Measurements from ENCODE around the gene KIF25.
"Not testable (repeated sequence)": the region's sequence is repeated elsewhere in the genome, so short reads cannot be mapped to it uniquely, and the experiment has no call there.

KIF25 gene

DNA sequence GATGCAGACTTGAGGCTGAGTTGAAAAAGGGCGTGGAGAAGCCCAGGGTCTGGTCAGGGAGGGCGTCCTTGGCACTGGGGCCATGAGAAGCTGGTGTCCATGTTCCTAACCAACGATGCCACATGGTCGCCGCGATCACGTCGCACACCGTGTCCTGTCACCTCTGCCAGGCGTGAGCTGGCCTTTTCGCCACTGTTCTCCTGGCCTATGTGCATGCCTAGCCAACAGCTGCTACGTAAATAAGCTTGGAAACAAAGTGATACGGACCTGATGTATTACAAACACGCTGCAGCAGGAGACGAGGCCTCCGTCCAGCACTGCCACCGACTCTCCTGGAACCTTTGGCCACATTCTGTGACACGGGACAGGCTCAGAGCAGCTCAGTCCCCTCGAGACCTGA lies 22.0 kb upstream of the KIF25 start:
- DNase-seq (ENCODE audit: low spot score): no peak

DNA sequence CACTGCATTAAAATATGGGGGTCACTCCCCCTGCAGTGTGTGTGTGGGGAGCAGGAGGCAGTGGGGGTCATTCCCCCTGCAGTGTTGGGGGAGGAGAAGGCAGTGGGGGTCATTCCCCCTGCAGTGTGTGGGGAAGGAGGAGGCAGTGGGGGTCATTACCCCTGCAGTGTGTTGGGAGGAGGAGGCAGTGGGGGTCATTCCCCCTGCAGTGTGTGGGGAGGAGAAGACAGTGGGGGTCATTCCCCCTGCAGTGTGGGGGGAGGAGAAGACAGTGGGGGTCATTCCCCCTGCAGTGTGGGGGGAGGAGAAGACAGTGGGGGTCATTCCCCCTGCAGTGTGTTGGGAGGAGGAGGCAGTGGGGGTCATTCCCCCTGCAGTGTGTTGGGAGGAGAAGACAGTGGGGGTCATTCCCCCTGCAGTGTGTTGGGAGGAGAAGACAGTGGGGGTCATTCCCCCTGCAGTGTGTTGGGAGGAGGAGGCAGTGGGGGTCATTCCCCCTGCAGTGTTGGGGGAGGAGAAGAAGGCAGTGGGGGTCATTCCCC lies 21.3 kb upstream of the KIF25 start:
- DNase-seq (ENCODE audit: low spot score): not testable (repeated sequence)

DNA sequence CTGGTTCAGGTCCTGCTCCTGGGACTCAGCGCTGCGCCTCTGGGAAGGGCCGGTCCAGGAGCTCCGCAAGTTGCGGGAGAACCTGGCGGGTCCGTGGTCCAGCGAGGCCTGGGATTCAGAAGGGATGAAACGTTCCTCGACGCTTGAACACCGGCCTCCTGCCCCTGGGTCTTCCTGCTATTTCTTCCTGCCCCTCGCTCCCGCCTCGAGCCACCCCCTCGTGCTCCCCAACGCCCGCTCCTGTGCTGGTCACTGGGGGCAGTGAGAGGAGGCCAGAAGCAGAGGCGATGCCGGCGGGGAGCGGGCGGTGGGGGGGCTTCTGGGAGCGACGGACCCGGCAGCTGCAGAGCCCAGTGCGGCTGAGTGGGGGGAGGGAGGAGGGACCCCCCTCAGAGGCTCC lies 20.8 kb upstream of the KIF25 start:
- no peak for DNase-seq (ENCODE audit: low spot score)

DNA sequence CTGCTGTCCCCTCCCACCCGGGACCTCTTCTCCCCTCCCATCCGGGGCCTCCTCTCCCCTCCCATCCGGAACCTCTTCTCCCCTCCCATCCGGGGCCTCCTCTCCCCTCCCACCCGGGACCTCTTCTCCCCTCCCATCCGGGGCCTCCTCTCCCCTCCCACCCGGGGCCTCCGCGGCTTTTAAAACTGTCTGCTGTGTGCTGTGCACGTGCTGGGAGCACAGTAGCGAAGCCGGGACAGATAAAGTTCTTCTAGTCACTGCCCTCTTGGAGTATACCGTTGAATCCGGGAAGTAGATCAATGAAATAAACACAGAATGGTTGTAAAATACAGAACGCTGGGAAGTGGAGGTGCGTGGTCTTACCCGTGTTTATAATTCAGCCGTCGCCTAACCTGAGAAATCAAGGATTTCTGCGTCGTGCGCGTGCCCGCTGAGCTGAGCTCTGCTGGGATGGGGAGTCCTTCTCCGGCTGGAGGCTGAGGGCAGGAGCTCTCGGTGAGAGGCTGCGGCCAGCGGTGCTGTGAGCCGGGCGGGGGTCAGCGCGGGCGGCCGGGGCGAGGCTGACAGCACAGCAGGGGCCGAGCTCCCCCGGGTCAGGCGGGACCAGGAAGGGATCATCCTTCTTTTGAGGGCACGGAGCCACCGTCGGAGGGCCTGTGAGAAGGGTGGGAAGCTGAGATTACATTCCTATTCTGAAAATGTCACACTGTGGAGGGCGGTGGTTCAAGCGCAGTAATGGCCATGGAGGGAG lies 19.6 kb upstream of the KIF25 start:
- DNase-seq (ENCODE audit: low spot score): no peak

DNA sequence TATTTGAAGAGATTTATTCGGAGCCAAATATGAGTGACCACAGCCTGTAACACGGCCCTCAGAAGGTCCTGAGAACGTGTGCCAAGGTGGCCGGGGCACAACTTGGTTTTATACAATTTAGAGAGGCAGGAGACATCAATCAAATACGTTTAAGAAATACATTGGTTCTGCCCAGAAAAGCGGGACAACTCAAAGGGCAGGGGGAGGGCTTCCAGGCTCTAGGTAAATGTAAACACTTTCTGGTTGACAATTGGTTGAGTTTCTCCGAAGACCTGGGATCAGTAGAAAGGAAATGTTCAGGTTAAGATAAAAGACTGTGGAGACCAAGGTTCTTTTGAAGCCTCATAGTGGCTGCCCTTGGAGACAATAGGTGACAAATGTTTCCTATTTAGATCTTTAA lies 18.9 kb upstream of the KIF25 start:
- DNase-seq (ENCODE audit: low spot score): no peak

DNA sequence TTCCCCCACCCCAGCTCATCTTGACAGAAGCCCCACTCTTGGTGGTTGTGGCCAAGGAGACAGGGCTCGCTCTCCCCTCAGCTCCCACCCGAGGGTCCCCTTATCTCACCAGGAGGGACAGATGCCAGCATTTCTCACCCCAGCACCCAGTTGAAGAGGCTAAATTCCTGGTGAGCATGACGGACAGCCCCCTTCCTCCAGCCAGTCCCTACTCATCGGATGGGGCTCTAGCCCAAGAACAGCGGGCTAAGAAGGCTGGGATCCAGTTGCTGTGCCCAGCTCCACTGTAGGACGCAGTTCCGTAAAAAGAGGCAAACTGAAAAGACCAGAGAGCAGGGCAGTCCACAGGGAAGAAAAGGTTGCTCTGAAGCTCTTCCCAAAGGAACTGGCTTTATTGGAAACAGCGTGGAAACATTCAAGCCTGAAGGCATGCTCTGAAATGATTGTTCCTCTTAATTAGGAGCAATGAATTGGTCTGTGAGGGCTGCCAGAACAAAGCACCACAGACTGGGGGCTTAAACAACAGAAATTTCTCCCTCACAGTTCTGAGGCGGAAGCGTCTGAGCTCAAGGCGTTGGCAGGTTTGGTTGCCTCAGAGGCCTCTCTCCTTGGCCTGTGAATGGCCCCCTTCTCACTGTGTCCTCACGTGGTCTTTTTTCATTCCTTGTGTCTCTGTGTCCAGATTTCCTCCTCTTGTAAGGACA lies 17.9 kb upstream of the KIF25 start:
- no peak for DNase-seq (ENCODE audit: low spot score)

DNA sequence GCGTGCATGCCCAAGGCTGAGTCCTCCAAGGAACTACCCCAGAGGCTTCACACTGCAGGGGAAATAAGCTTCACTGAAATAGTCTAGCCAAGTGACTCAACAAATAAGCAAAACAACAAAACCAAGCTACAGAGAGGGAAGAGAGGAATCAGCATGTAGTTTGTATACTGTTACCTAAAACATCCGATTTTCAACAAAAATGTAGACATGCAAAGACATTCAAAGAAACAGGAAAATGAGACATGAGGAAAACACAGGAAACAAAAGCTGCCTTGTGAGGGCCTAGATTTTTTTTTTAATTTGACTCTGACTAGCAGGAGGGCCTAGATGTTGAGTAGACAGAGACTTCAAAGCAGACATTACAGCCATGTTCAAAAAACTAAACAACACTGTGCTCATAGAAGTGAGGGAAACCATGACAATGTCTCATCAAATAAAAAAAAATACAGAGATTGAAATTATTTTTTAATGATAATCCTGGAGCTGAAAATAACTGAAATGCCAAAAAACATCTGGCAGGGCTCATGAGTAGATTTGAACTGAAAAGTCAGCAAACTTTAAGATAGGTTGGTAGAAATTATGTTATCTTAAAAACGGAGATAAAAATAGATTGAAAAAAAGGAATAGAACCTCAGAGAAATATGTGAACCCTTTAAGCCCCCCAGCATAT lies 16.4 kb upstream of the KIF25 start:
- DNase-seq (ENCODE audit: low spot score): no peak

DNA sequence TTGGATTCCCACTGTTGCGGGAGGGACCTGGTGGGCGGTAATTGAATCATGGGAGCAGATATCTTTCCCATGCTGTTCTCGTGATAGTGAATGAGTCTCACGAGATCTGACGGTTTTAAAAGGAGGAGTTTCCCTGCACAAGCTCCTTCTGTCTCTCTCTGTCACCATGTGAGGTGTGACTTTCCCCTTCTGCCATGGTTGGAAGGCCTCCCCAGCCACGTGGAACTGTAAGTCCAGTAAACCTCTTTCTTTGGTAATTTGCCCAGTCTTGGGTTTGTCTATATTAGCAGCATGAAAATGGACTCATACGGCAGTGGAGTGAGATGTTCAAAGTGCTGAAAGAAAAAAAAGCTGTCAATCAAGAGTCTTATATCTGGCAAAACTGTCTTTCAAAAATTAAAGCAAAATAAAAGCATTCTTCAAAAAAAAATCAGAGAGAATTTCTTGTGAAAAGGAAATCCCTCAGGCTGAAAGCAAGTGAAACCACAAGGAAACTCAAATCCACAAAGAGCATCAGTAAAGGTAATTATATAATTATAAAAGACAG lies 15.5 kb upstream of the KIF25 start:
- DNase-seq (ENCODE audit: low spot score): peak; percentile 16

DNA sequence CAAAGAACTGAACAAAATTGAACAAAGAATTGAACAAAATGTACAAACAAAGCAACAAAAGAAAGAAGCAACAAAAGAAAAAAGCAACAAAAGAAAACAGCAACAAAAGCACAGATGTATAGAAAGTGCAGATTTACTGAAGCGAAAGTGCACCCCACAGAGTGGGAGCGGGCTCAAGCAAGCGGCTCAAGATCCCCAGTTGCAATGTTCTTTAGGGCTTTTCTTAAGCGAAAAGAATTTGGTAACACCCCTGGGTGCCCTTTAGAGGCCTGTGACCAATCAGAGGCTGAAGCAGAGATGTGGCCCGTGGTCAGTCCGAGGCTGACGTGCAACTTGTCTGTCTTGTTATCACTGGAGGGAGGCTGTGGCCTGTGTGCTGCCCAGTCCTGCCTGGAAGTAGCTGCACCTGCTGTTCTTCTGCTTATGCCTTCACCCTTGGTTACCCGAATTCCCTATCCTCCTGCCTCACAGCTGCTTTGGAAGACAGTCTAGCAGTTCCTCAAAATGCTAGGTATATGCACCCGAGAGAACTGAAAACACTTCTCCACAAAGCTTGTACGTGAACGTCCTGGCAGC lies 13.2 kb upstream of the KIF25 start:
- no peak for DNase-seq (ENCODE audit: low spot score)

DNA sequence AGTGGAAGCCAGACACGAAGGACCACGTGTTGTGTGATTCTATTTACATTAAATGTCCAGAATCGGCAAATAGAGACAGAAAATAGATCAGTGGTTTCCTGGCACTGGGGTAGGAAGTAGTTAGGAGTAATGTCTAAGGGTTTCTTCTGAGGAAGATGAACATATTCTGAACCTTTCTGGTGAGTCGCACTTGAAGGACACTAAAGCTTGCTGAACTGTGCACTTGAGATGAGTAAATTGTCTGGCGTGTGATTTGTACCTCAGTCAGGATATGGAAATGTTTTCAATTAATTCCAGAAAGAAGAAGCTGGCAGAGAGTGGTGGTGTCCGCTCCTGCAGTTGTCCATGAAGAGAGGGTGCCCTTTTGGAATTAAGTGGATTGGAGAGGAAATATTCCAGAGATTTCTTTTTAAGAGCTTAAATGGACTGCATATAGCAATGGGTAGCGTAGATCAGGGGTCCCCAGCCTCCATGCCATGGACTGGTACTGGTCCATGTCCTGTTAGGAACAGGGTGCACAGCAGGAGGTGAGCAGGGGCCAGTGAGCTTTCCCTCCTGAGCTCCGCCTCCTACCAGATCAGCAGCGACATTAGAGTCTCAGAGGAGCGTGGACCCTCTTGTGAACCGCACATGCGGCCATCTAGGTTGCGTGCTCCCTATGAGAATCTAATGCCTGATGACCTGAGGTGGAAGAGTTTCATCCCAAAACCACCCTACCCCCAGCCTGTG lies 12.4 kb upstream of the KIF25 start:
- DNase-seq (ENCODE audit: low spot score): peak; percentile 57

DNA sequence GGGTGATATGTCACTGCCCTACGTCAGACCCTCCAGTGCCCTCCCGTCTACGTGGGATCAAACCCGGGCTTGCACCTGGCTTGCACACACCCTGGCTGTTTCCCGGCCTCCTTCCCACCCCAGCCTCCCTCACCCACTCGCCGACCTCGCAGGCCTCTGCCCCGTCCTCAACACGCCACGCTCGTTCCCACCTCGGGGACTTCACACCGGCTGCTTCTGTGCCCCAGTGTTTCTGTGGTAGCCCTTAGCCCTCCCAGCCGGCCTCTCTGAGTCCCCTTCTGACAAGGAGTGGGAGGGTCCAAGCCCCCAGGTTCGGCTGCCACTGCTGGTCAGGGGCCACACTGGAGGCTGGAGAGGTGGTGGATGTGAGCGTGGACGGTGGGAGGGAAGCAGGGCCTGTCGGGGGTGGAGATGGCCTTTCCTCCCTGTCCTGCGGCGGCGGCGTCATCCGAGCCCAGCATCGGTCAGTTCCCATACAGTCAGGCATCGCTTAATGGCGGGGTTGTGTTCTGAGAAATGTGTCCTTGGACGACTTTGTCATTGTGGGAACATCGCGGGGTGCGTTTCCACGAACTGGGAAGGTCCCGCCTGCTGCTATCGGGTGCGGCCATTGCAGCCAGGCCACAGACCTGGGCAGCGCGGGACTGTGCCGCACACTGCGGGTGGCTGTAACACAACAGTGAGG lies 11.4 kb upstream of the KIF25 start:
- no peak for DNase-seq (ENCODE audit: low spot score)

DNA sequence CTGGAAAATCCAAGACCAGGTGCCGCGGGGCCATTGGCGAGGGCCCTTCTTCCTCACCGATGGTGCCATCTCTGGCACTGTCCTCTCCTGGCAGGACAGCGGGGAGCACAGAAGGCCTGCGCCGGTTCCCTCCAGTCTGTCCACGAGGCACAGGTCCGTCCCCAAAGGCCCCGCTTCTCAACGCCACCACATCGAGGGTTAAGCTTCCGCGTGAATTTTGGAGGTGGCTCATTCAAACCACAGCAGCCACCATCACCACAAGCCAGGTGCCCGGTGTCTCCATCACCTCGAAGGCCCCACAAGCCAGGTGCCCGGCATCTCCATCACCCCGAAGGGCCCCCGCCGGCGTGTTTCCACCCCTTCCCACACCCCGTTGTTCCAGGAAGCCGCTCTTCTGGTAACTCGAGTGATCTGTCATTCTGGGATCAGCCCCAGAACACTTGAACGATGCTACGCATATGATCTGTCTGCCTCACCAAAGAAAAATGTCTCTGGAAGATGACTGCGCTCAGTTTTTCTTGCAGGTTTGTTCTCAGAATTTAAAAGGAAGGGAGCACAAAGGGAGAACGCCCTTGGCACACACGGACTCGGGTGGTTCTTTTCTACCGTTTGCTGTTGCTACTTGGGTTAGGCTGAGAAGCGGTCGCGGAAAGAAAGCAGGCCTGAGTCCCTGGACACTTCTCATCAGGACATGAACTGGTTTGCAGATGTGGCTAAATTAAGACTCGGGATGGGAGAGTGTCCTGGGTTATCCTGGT lies 9.9 kb upstream of the KIF25 start:
- no peak for DNase-seq (ENCODE audit: low spot score)

DNA sequence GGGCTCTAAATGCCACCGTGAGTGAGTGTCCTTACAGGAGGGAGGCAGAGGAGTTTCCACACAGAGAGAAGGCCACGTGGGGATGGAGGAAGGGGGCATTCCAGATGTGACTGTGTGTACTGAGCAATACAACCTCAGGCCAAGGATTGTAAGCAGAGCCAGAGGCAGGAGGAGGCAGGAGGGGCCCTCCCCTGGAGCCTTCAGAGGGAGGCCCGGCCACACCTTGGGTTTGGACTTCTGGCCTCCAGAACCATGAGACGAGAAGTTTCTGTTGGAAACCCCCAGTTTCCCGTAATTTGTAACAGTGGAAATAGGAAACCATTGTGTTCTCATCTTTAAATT lies 9.3 kb upstream of the KIF25 start:
- DNase-seq (ENCODE audit: low spot score): no peak

DNA sequence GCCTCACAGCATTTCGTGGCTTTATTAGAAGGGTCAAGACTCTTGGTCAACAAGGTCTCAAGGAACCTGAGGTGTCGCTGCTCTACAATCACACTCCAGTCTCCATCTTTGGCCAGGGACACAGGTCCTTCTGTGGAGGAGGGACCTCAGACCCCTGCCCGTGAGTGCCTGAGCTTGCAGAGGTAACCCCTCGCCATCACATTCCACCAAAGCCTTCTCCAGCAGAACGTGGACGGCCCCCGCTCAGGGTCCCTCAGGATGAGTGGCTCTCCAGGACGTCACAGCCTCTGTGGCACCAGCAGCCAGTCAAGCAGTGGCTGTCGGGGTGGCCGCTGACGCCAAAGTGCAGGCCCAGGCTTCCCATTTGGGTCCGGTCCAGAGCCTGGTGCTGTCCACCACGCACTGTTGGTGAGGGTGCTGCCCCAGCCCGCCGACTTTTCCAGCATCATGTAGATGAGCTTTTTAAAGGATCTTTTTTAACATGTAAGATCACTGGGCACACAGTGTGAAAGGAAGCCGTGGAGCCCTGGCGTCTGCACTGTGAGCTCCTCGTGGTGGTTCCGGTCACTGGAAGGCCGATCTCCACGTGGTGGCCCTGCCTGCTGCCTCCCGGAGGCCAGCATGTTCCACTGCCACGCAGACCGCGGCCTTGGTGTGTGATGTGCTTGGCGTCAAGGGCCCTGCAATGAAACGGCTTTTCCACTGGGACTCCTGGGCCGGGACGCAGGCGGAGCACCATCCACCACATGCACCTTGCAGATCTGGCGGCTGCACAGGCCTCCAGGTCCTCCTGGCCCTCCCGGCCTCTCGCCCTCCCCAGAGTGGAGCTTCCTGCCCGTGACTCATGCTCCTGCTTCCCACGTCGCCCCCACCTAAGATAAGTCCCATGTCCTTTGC lies 8.3 kb upstream of the KIF25 start:
- no peak for DNase-seq (ENCODE audit: low spot score)

DNA sequence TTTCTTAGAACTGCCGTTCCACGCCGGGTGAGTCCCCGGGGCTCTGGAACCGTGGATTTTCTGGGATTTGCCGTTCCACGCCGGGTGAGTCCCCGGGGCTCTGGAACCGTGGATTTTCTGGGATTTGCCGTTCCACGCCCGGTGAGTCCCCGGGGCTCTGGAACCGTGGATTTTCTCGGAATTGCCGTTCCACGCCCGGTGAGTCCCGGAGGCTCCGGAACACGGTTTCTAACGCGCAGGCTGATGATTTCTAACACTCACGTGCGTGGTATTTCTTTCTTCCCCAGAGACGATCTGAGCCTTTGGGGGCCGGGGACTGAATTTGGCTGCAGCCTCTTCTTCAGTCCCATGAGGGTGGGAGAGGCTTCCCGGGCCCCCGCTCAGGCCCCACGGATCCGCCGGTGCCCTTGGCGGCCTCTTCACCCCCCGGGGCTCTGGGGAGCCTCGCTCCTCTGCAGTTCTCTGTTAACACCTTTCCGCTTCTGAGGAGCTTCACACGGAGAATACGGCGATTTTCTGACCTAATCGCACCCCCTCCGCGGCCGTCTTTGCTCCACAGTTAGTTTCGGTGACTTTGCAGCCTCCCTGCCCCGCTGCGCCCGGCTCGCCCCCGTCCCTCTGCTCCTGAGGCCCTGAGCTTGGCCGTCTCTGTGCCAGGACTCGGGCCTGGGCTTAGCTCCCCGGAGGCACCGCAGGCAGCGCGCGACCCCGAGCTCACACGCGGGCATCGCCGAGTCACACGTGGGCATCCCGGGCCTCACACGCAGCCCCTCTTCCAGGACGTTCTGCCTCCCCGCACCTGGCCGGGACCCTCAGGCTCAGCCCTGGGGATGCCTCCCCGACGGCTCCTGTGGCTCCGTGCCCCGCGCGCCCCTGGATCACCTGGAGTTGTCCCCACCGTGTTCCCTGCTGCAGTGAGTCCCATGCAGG lies 7.2 kb upstream of the KIF25 start:
- DNase-seq (ENCODE audit: low spot score): no peak

DNA sequence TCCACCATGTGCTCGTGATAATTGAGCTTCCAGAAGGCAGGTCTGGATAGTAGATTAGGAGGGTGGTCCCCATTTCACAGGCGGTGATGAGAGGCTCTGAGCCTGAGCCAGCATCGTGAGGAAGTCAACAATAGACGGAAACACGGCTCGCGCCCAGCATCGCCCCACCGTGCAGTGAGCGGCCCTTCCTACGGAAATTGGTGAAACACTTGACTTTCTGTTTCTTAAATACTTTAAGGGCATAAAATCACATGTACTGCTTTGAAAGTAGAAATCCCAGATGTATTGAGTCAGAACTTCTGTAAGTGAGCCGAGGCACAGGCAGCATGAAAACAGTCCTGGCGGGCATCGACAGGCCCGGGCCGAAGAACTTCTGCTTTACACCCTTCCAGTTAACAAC lies 4.3 kb upstream of the KIF25 start:
- DNase-seq (ENCODE audit: low spot score): no peak

DNA sequence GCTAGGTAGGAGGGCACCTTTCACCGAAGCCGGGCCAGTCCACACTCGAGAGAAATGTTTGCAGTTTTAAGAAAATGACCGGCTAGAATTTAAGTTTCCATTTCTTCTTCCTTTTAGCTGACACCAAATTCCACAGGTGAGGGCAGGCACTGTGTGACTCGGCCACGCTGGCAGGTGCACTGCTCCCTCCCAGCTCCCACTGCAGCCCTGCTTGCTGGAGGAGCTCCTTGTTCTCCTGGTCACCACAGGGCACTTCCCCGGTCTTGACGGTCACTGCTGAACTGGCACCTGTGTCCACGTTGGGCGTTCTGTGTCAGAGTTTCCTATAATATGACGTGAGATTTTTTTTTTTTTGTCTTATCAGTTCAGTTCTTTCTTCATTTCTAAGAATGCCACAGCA lies 3.6 kb upstream of the KIF25 start:
- DNase-seq (ENCODE audit: low spot score): no peak

DNA sequence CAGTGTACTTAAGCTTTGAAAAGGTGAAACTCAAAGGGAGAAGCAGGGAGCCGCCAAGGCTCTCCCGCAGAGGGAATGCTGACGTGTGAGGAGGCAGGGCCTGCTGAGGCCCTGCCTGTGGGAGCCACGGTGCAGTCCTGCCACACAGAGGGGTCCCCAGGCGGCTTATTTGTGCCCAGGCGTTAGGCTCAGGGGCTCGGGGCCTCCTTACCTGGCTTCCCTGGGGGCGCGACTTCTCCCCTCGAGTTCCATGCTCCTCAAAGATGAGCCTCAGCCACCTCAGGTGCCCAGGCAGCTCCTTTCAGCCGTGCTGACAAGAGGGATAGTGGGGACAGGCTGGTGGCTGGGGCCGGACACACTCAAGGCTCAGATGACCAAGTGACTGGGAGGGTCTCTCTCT lies 2.2 kb upstream of the KIF25 start:
- DNase-seq (ENCODE audit: low spot score): no peak
